Measurements from ENCODE around the gene CHRD.

GRCh38 chr3:184423561-184423960, 43.7 kb downstream of the CHRD start:
- TF ChIP-seq CTCF (IDR thresholded peaks at IDR 0.05) (no peak), POLR2A (IDR thresholded peaks at IDR 0.05) (no peak)

All from lower leg skin (tissue), 3 donors.